Panc1 (cell line): Measurements from ENCODE around the gene GGT5. TPM values are rescaled to one million over a fixed set of nuclear protein-coding genes. Genes with fewer than 3 reads are reported as not detected.
"Not testable (repeated sequence)": the region's sequence is repeated elsewhere in the genome, so short reads cannot be mapped to it uniquely, and the experiment has no call there.

Source experiments
- ATAC-seq: fragments of 200-7000 bp; cut with Tn5 transposase; 2 replicates; pipeline ENCODE4 v1.9.1; 2020; ENCODE audit warnings: mild to moderate bottlenecking, moderate library complexity
- BruUV-seq: library from RNA; stranded (reverse); fragments of 400-500 nt; replicated peaks from 2 replicates; lab custom pipeline; 2021; lab: Mats Ljungman, UMichigan
- CTCF ChIA-PET: fragments of 300-600 bp; sonication (Branson Sonifier 250); formaldehyde crosslinking; loops from one replicate; lab custom pipeline; 2022; ENCODE audit warnings: antibody characterized with exemption; lab: Charles Lee
- POLR2A ChIA-PET: fragments of 300-600 bp; sonication (Branson Sonifier 250); formaldehyde crosslinking; loops from one replicate; lab custom pipeline; 2022; ENCODE audit warnings: antibody characterized with exemption; lab: Charles Lee
- DNase-seq: peaks from one replicate; pipeline ENCODE4 v3.0.0-alpha.2; 2010; ENCODE audit warnings: low read depth, low spot score
- H3K27ac ChIP-seq: 2 replicates; pipeline ENCODE4 v1.5.1; 2011; ENCODE audit warnings: mild to moderate bottlenecking, low read length, inconsistent platforms
- H3K27me3 ChIP-seq: fragments of 200-500 bp; sonication (Bioruptor generic); 2 replicates; pipeline ENCODE4 v1.6.0; 2014; ENCODE audit warnings: low read length, inconsistent platforms; ENCODE audit not compliant: control insufficient read depth, insufficient read depth
- H3K36me3 ChIP-seq: fragments of 200-500 bp; sonication (Bioruptor generic); 2 replicates; pipeline ENCODE4 v1.5.1; 2014; ENCODE audit warnings: inconsistent platforms, mild to moderate bottlenecking, low read length, moderate library complexity; ENCODE audit not compliant: control insufficient read depth, insufficient read depth
- H3K4me1 ChIP-seq: 2 replicates; pipeline ENCODE4 v1.5.1; 2011; ENCODE audit warnings: inconsistent platforms, mild to moderate bottlenecking, low read length, moderate library complexity; ENCODE audit not compliant: control insufficient read depth, insufficient read depth
- H3K4me3 ChIP-seq, 2 experiments: 2 replicates each; pipeline ENCODE4 v1.5.1; 2011 to 2012; ENCODE audit warnings: low read depth in 2 of 2, low read length in 2 of 2, mild to moderate bottlenecking in 2 of 2, inconsistent platforms in 1 of 2, moderate library complexity in 1 of 2
- H3K9me3 ChIP-seq: fragments of 200-500 bp; sonication (Bioruptor generic); 2 replicates; pipeline ENCODE4 v1.5.1; 2014; ENCODE audit warnings: low read depth, mild to moderate bottlenecking, inconsistent platforms, low read length, moderate library complexity; ENCODE audit not compliant: control insufficient read depth, insufficient read depth
- CTCF ChIP-seq: fragments of 450-650 bp; IDR thresholded peaks from 2 replicates; pipeline ENCODE4 v1.5.1; 2017; ENCODE audit warnings: mild to moderate bottlenecking
- POLR2AphosphoS5 ChIP-seq: IDR thresholded peaks from 2 replicates; pipeline ENCODE4 v1.6.1; 2012; ENCODE audit warnings: mild to moderate bottlenecking, low read depth, low read length, moderate library complexity
- REST ChIP-seq, 2 experiments: IDR thresholded peaks; 2 replicates each; pipeline ENCODE4 v1.6.1; 2011 to 2012; ENCODE audit warnings: low read depth in 2 of 2, control low read depth in 1 of 2, low read length in 1 of 2, mild to moderate bottlenecking in 1 of 2, moderate library complexity in 1 of 2; ENCODE audit not compliant: insufficient read depth in 1 of 2
- SIN3A ChIP-seq: IDR thresholded peaks from 2 replicates; pipeline ENCODE4 v1.6.1; 2012; ENCODE audit warnings: low read depth, mild to moderate bottlenecking, low read length, moderate library complexity, borderline replicate concordance; ENCODE audit not compliant: insufficient read depth
- TCF7L2 ChIP-seq: IDR thresholded peaks from 2 replicates; pipeline ENCODE4 v1.6.1; 2011; ENCODE audit warnings: mild to moderate bottlenecking, low read depth, low read length, inconsistent platforms
- in situ Hi-C: cut with HindIII; loops from 2 replicates; pipeline ENCODE4 v1.10.0; 2016; ENCODE audit warnings: low sequenced_read_pairs, low pct_unique_long_range_greater_than_20kb
- intact Hi-C: fragments of 100-400 bp; cut with micrococcal nuclease; formaldehyde crosslinking; loops from one replicate; pipeline ENCODE4 v1.10.0; 2022; ENCODE audit not compliant: unreplicated experiment
- total RNA-seq: library from RNA; stranded (reverse); gene quantifications from one replicate; pipeline ENCODE4 v1.2.1, GENCODE V29; 2021; ENCODE audit not compliant: unreplicated experiment

GGT5 gene
- total RNA-seq, 1 experiment from 2014 or later, result 3.6 TPM

GRCh38 chr22:24216541-24217209 is 28.2 kb downstream of the GGT5 start:
- in situ Hi-C loops, result no loop called here
- no TSS peak for BruUV-seq
- intact Hi-C loops, result no loop called here
- Histone ChIP-seq H3K9me3 (no peaks in the 10 kb centered on the region), H3K4me3 (no peak overlapping the region), H3K27ac (no peak overlapping the region), H3K27me3 (no peaks in the 10 kb centered on the region), H3K4me1 (no peaks in the 10 kb centered on the region), H3K36me3 (no peaks in the 10 kb centered on the region)
- CTCF ChIA-PET, result no interaction called here
- POLR2A ChIA-PET, result no interaction called here
- ATAC-seq (no peak), DNase-seq (no peak)
- TF ChIP-seq REST (IDR thresholded peaks at IDR 0.05; ENCODE audit: insufficient read depth in 1 of 2, low read depth in 2 of 2, low read length in 1 of 2) (no peak), POLR2AphosphoS5 (no peak), TCF7L2 (no peak), CTCF (no peak), SIN3A (no peak)

DNA sequence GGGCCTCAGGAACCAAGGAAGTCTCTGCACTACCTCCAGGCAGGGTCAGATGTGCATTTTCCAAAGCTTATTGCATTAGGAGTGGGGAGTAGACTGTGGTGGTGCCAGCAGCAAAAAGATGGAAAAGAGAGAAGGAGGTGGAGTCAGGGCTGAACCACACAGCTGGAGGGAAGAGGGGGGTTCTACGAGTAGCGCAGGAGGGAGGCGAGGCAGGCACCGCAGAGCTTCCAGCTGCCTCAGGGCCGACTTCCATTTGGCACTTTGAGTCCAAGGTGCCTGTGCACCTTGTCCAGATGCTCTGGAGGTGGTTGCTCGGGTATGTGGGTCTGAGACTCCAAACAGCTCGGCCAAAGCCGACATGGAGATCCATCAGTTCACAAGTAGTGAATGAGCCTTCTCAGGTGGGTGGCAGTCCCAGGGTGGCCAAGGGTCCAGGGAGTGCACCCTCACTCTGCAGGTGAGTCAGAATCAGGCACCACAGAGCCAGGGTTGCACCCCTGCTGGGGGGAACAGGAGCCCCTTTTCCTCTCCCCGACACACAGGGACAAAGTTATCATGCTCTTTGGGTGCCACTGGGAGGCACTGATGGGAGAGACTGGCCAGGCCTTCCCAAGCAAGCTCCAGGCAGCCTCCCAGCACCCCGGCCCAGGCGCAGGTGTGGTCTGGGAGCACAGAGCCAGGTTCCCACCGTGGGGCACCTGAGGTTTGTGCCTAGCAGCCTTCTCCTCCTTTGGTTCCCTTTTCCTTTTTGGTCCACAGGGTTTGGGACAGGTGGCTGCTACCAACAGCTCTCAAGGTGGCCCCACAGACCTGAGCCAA is 30.2 kb downstream of the GGT5 start:
- H3K9me3 ChIP-seq, result no peaks in the 10 kb centered on the region
- no TSS peak for BruUV-seq
- no peaks in the 10 kb centered on the region for H3K36me3 ChIP-seq
- CTCF ChIA-PET, result no interaction called here
- no peak overlapping the region for H3K4me3 ChIP-seq
- POLR2A ChIA-PET, result no interaction called here
- ATAC-seq, result peak; percentile 61; the same call in 1 of the 2 replicates
- peaks cover 2% of the 10 kb centered on the region for H3K4me1 ChIP-seq
- DNase-seq, result no peak
- no peak for TF ChIP-seq REST (IDR thresholded peaks at IDR 0.05; ENCODE audit: insufficient read depth in 1 of 2, low read depth in 2 of 2, low read length in 1 of 2)
- TF ChIP-seq SIN3A, result no peak
- no peak for TF ChIP-seq CTCF
- no peak for TF ChIP-seq TCF7L2
- in situ Hi-C loops (no loop called here), intact Hi-C loops (no loop called here)
- H3K27ac ChIP-seq, result peak overlapping the region; percentile 63
- H3K27me3 ChIP-seq, result no peaks in the 10 kb centered on the region

DNA sequence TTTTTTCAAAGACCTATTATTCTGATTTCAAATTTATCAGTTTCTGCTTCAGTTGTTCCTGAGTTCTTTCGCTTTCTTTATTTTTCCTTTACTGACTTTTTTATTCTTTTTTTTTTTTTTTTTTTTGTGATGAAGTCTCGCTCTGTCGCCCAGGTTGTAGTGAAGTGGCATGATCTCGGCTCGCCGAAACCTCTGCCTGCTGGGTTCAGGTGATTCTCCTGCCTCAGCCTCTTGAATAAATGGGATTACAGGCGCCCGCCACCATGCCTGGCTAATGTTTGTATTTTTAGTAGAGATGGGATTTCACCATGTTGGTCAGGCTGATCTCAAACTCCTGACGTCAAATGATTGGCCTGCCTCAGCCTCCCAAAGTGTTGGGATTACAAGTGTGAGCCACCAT is 31.8 kb downstream of the GGT5 start:
- H3K27ac ChIP-seq, intact Hi-C loops, BruUV-seq, ATAC-seq, H3K36me3 ChIP-seq, H3K9me3 ChIP-seq, H3K4me3 ChIP-seq, in situ Hi-C loops, H3K27me3 ChIP-seq, POLR2A ChIA-PET, DNase-seq: not testable (repeated sequence)
- H3K4me1 ChIP-seq, result peaks cover 13% of the 10 kb centered on the region
- CTCF ChIA-PET, result interaction anchor here (0.7 kb wide), 1 partner anchor 23 kb away, joined by 5 read pairs; no protein-coding TSS in a partner anchor
